ENCODE data around the gene ARHGAP4. TPM values are rescaled to one million over a fixed set of nuclear protein-coding genes. Genes with fewer than 3 reads are reported as not detected.
A peak's percentile ranks its signal among the peaks of the same experiment; 100 is the strongest.

Gene ARHGAP4
- total RNA-seq, 1 experiment from 2014 or later, result 47.0 TPM

DNA sequence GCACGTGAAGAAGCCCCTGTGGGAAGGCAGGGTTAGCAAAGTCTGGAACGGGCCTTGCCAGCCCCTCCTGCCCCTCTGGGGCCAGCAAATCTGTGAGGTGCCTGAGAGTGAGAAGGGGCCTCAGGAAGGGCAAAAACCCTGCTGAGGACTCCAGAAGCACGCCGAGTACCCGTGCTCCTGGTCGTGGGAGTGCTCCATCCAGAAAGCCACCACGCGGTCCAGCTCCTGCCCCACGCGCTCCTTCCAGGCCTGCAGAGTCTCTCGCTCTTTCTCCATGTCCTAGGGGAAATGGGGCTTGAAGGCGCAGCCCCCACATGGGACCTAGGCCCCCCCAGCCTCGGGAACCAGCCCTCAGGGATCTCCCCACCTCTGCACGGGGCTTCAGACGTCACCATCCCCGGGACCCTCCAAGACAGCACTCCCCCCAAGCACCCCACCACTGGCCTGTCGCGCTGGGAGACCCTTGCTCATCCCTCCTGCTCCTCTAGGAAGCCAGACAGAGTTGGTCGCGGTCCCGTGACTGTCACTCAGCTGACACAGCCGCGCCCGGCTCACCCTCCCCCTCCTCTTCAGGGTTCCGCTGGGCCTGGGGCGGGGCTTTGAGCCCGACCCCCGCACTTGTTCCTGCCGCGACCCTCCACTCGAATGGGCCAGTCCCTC is 18.2 kb upstream of the ARHGAP4 start, which contains the start of gene RENBP:
TSS of gene RENBP (minus strand) at position 504 of the 660 bp plus-strand sequence. CDS start at position 471, 33 bp downstream.
- no peaks in the 10 kb centered on the region for H3K36me3 ChIP-seq (ENCODE audit: low read depth)
- ChIA-PET POLR2A (ENCODE audit: unreplicated experiment) (no interaction called here), CTCF (interaction anchor here (0.6 kb wide), 1 partner anchor 1045 kb away, joined by 3 read pairs; no protein-coding TSS in a partner anchor)
- no peak for DNase-seq
- H3K27ac ChIP-seq, result no peak within 1 kb of the TSS
- no peak within 1 kb of the TSS for H3K4me3 ChIP-seq
- no peak for TF ChIP-seq EZH2 (IDR thresholded peaks at IDR 0.05; ENCODE audit: low read depth)
- TF ChIP-seq, protein P1, sequence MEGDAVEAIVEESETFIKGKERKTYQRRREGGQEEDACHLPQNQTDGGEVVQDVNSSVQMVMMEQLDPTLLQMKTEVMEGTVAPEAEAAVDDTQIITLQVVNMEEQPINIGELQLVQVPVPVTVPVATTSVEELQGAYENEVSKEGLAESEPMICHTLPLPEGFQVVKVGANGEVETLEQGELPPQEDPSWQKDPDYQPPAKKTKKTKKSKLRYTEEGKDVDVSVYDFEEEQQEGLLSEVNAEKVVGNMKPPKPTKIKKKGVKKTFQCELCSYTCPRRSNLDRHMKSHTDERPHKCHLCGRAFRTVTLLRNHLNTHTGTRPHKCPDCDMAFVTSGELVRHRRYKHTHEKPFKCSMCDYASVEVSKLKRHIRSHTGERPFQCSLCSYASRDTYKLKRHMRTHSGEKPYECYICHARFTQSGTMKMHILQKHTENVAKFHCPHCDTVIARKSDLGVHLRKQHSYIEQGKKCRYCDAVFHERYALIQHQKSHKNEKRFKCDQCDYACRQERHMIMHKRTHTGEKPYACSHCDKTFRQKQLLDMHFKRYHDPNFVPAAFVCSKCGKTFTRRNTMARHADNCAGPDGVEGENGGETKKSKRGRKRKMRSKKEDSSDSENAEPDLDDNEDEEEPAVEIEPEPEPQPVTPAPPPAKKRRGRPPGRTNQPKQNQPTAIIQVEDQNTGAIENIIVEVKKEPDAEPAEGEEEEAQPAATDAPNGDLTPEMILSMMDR (conservative IDR thresholded peaks at IDR 0.05), result no peak
- no peaks in the 10 kb centered on the region for H3K79me2 ChIP-seq (ENCODE audit: low read depth)
- no peaks in the 10 kb centered on the region for H4K20me1 ChIP-seq (ENCODE audit: insufficient read depth)
- no peaks in the 10 kb centered on the region for H3K27me3 ChIP-seq (ENCODE audit: insufficient read depth, low read depth)
- BruUV-seq (replicated peaks), result no TSS peak
- no peak within 1 kb of the TSS for H2AFZ ChIP-seq
- H3F3A ChIP-seq (ENCODE audit: insufficient read depth, low read depth), result peaks cover 7% of the 10 kb centered on the region
- no peaks in the 10 kb centered on the region for H3K9me3 ChIP-seq (ENCODE audit: insufficient read depth, low read depth)
- intact Hi-C loops (cut with micrococcal nuclease; ENCODE audit: unreplicated experiment), result no loop called here
- H3K4me1 ChIP-seq (replicated peaks; ENCODE audit: insufficient read depth), result no peaks in the 10 kb centered on the region
- no peaks in the 10 kb centered on the region for H3K9me2 ChIP-seq (ENCODE audit: insufficient read depth)
- no peak within 1 kb of the TSS for H3K4me2 ChIP-seq

DNA sequence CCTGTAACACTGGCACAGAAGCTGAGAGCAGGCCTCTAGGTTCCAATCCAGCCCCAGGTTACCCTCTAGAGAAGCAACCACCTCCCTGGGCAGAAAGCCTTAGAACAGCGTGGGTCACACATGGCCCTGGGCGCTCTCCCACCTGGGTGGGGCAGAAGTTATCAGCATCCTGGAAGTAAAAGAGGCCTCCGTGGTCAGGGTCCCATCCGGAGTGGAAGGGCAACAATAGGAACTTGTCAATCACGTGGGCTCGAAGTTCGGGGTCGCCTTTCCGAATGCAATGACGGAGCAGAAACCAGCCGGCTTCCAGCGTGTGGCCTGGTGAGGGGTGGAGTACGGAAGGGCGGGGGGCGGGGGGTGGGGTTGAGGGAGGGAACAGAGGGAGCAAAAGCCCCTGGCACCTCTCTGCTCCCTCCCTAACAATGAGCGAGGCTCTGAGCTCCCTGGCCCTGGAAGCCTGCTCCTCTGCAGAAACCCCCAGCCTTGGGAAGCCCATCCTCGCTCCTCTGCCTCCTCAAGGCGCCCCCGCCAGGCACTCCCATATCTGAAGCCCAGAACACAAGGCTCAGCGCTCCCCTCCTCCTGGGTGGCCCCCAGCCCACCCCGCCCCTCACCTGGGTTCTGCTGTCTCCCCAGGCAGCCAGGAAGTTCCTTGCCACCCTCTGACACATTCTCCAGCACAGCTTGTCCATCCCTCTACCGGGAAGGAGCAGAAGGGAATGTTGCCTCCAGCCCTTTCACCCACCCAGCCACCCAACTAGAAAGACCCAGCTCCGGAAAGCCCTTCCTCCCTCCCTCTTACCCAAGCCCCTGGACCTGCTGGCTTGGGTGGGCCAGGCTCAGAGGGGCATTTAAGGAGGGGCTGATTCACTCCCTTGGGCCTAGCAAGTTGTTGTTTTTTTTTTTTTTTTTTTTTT is 15.5 kb upstream of the ARHGAP4 start:
- H3K9me2 ChIP-seq (ENCODE audit: insufficient read depth), result no peaks in the 10 kb centered on the region
- intact Hi-C loops (cut with micrococcal nuclease; ENCODE audit: unreplicated experiment), result no loop called here
- DNase-seq, result peak in 1 of 2 experiments; percentile 38
- no TSS peak for BruUV-seq (replicated peaks)
- no peak overlapping the region for H3K27ac ChIP-seq
- no peaks in the 10 kb centered on the region for H4K20me1 ChIP-seq (ENCODE audit: insufficient read depth)
- no peaks in the 10 kb centered on the region for H3K9me3 ChIP-seq (ENCODE audit: insufficient read depth, low read depth)
- no peaks in the 10 kb centered on the region for H3K27me3 ChIP-seq (ENCODE audit: insufficient read depth, low read depth)
- no peak overlapping the region for H3K4me3 ChIP-seq
- no peak overlapping the region for H2AFZ ChIP-seq
- ChIA-PET CTCF (interaction anchor here (1.0 kb wide), 1 partner anchor 15 kb away, joined by 6 read pairs; no protein-coding TSS in a partner anchor), POLR2A (ENCODE audit: unreplicated experiment) (interaction anchor here (0.6 to 0.7 kb wide), 3 partner anchors 11 to 1274 kb away, joined by 3 to 11 read pairs (median 5); no protein-coding TSS in a partner anchor)
- no peak overlapping the region for H3K4me2 ChIP-seq
- no peaks in the 10 kb centered on the region for H3K79me2 ChIP-seq (ENCODE audit: low read depth)
- no peak for TF ChIP-seq EZH2 (IDR thresholded peaks at IDR 0.05; ENCODE audit: low read depth)
- TF ChIP-seq, protein P1 (conservative IDR thresholded peaks at IDR 0.05), result no peak
- H3F3A ChIP-seq (ENCODE audit: insufficient read depth, low read depth), result no peaks in the 10 kb centered on the region
- H3K36me3 ChIP-seq (ENCODE audit: low read depth), result no peaks in the 10 kb centered on the region
- no peaks in the 10 kb centered on the region for H3K4me1 ChIP-seq (replicated peaks; ENCODE audit: insufficient read depth)

GRCh38 chrX:153939573-153939972 is 13.5 kb upstream of the ARHGAP4 start:
- peaks cover under 1% of the 10 kb centered on the region for H3K79me2 ChIP-seq (ENCODE audit: low read depth)
- H3K4me3 ChIP-seq, result no peak overlapping the region
- no peaks in the 10 kb centered on the region for H3K9me2 ChIP-seq (ENCODE audit: insufficient read depth)
- no peak for TF ChIP-seq EZH2 (IDR thresholded peaks at IDR 0.05; ENCODE audit: low read depth)
- TF ChIP-seq, protein P1 (conservative IDR thresholded peaks at IDR 0.05), result no peak
- no peaks in the 10 kb centered on the region for H3K36me3 ChIP-seq (ENCODE audit: low read depth)
- ChIA-PET CTCF (interaction anchor here (1.0 kb wide), 1 partner anchor 12 kb away, joined by 3 read pairs; no protein-coding TSS in a partner anchor), POLR2A (ENCODE audit: unreplicated experiment) (no interaction called here)
- no peak overlapping the region for H3K4me2 ChIP-seq
- no peaks in the 10 kb centered on the region for H3K4me1 ChIP-seq (replicated peaks; ENCODE audit: insufficient read depth)
- no peak overlapping the region for H3K27ac ChIP-seq
- no peak overlapping the region for H2AFZ ChIP-seq
- BruUV-seq (replicated peaks), result no TSS peak
- no peaks in the 10 kb centered on the region for H3K27me3 ChIP-seq (ENCODE audit: insufficient read depth, low read depth)
- H4K20me1 ChIP-seq (ENCODE audit: insufficient read depth), result no peaks in the 10 kb centered on the region
- H3K9me3 ChIP-seq (ENCODE audit: insufficient read depth, low read depth), result no peaks in the 10 kb centered on the region
- intact Hi-C loops (cut with micrococcal nuclease; ENCODE audit: unreplicated experiment), result no loop called here
- no peak for DNase-seq
- peaks cover 8% of the 10 kb centered on the region; the same call in 1 of the 2 replicates for H3F3A ChIP-seq (ENCODE audit: insufficient read depth, low read depth)
